K562 (cell line): Measurements from ENCODE around the gene RBKS. TPM values are rescaled to one million over a fixed set of nuclear protein-coding genes. Genes with fewer than 3 reads are reported as not detected.

Experiments used
- ATAC-seq: fragments of 200-7000 bp; cut with Tn5 transposase; 3 replicates; pipeline ENCODE4 v1.9.1; 2020; ENCODE audit warnings: moderate library complexity
- BruUV-seq: library from RNA; stranded (reverse); fragments of 400-500 nt; replicated peaks from 2 replicates; lab custom pipeline; 2021; lab: Mats Ljungman, UMichigan
- CTCF ChIA-PET: fragments of 300-600 bp; formaldehyde crosslinking; extraction: SDS; loops from one replicate; lab custom pipeline; 2021; ENCODE audit warnings: low intra/inter-chr PET ratio; lab: Yijun Ruan, JAX
- POLR2A ChIA-PET: fragments of 300-600, 350-650 bp; sonication (Branson Sonifier 250); formaldehyde crosslinking; extraction: SDS; loops from one replicate; lab custom pipeline; 2021; ENCODE audit warnings: antibody characterized with exemption, inconsistent platforms; lab: Yijun Ruan, JAX
- DNase-seq, 4 experiments: peaks; one replicate each; pipeline versions ENCODE4 v3.0.0 to v3.0.0-alpha.2; 2011 to 2018; ENCODE audit warnings: low spot score in 3 of 4, mixed read lengths in 3 of 4; ENCODE audit errors: extremely low read depth in 1 of 4
- FAIRE-seq: peaks from 2 replicates; lab custom pipeline; 2011; peaks lifted over from hg19 to GRCh38; lab: Jason Lieb, UNC
- H2AFZ ChIP-seq: 2 replicates; pipeline ENCODE4 v1.6.0; 2011; ENCODE audit warnings: low read depth, low read length, control low read depth, inconsistent platforms
- H3K27ac ChIP-seq: fragments of 200-600 bp; 3 replicates; pipeline ENCODE4 v1.8.0; 2011; ENCODE audit warnings: low read depth, mild to moderate bottlenecking, control low read depth, inconsistent platforms, low read length, moderate library complexity, mixed read lengths; ENCODE audit errors: extremely low read depth
- H3K27me3 ChIP-seq, 2 experiments: fragments of 300-600 bp in 1 of 2; 2 replicates in 1 of 2; 3 replicates in 1 of 2; pipeline versions ENCODE4 v1.6.0 to v1.8.0; 2011; ENCODE audit warnings: inconsistent platforms in 2 of 2, low read length in 2 of 2, mild to moderate bottlenecking in 1 of 2, mixed read lengths in 1 of 2, moderate library complexity in 1 of 2; ENCODE audit not compliant: control insufficient read depth in 2 of 2, insufficient read depth in 2 of 2
- H3K36me3 ChIP-seq: fragments of 300-600 bp; 3 replicates; pipeline ENCODE4 v1.8.0; 2011; ENCODE audit warnings: mild to moderate bottlenecking, low read length, inconsistent platforms; ENCODE audit not compliant: control insufficient read depth, insufficient read depth
- H3K4me1 ChIP-seq, 2 experiments: fragments of 200-600 bp in 1 of 2; replicated peaks in 1 of 2; 2 replicates in 1 of 2; 3 replicates in 1 of 2; pipeline versions ENCODE4 v1.5.1 to v1.8.0; 2011; ENCODE audit warnings: inconsistent platforms in 2 of 2, low read length in 2 of 2, mild to moderate bottlenecking in 1 of 2, mixed read lengths in 1 of 2, moderate library complexity in 1 of 2; ENCODE audit not compliant: control insufficient read depth in 2 of 2, insufficient read depth in 2 of 2
- H3K4me2 ChIP-seq: 2 replicates; pipeline ENCODE4 v1.6.1; 2011; ENCODE audit warnings: low read length, control low read depth, inconsistent platforms, mixed read lengths; ENCODE audit not compliant: insufficient read depth
- H3K4me3 ChIP-seq: fragments of 200-600 bp; sonication (generic), shearing (Covaris generic); 2 replicates; pipeline ENCODE4 v1.5.1; 2016; ENCODE audit warnings: control low read depth, inconsistent platforms
- H3K79me2 ChIP-seq: fragments of 200-600 bp; 3 replicates; pipeline ENCODE4 v1.8.0; 2011; ENCODE audit warnings: low read length, inconsistent platforms; ENCODE audit not compliant: control insufficient read depth, insufficient read depth
- H3K9ac ChIP-seq, 2 experiments: 2 replicates each; pipeline versions ENCODE4 v1.6.0 to v1.6.1; 2011; ENCODE audit warnings: low read depth in 2 of 2, low read length in 2 of 2, control low read depth in 1 of 2, inconsistent platforms in 1 of 2, mild to moderate bottlenecking in 1 of 2, mixed read lengths in 1 of 2; ENCODE audit not compliant: insufficient read depth in 1 of 2
- H3K9me1 ChIP-seq: one replicate; pipeline ENCODE4 v1.6.0; 2011; ENCODE audit warnings: inconsistent platforms, mild to moderate bottlenecking, low read length, moderate library complexity; ENCODE audit not compliant: control insufficient read depth, insufficient read depth
- H3K9me3 ChIP-seq: replicated peaks from 2 replicates; pipeline ENCODE4 v1.5.1; 2011; ENCODE audit warnings: low read depth, low read length, inconsistent platforms; ENCODE audit not compliant: control insufficient read depth, insufficient read depth
- H4K20me1 ChIP-seq: replicated peaks from 2 replicates; pipeline ENCODE4 v1.6.1; 2011; ENCODE audit warnings: low read length, inconsistent platforms, mixed read lengths; ENCODE audit not compliant: control insufficient read depth, insufficient read depth
- BRD4 ChIP-seq: fragments of 200-600 bp; sonication (generic); IDR thresholded peaks from 2 replicates; pipeline ENCODE4 v1.6.1; 2017; ENCODE audit warnings: inconsistent platforms
- CXXC5 ChIP-seq: fragments of 250-450 bp; sonication (Bioruptor Pico); IDR thresholded peaks from 2 replicates; pipeline ENCODE4 v1.8.0; 2022; ENCODE audit warnings: inconsistent platforms, mild to moderate bottlenecking, moderate library complexity
- EGR1 ChIP-seq: fragments of 450-650 bp; conservative IDR thresholded peaks from 2 replicates; pipeline ENCODE4 v1.6.1; 2017; ENCODE audit warnings: mild to moderate bottlenecking
- ERF ChIP-seq: fragments of 450-650 bp; formaldehyde crosslinking; IDR thresholded peaks from 2 replicates; pipeline ENCODE4 v1.4.0; 2020; ENCODE audit warnings: mild to moderate bottlenecking, mixed read lengths
- MYC ChIP-seq, 2 experiments: fragments of 250-450 bp in 1 of 2; sonication (Bioruptor Pico) in 1 of 2; IDR thresholded peaks; 2 replicates each; pipeline versions ENCODE4 v1.5.1 to v1.6.1; 2012 to 2021; ENCODE audit warnings: low read depth in 2 of 2, borderline replicate concordance in 1 of 2, improper control_type of control experiment in 1 of 2, low read length in 1 of 2, mild to moderate bottlenecking in 1 of 2, moderate library complexity in 1 of 2
- NFRKB ChIP-seq: fragments of 450-650 bp; IDR thresholded peaks from 2 replicates; pipeline ENCODE4 v1.6.1; 2016; ENCODE audit warnings: low read depth
- NR2C2 ChIP-seq, 2 experiments: fragments of 200-800 bp in 1 of 2; sonication (Bioruptor generic) in 1 of 2; sonication (generic) in 1 of 2; formaldehyde crosslinking in 1 of 2; IDR thresholded peaks; 2 replicates each; pipeline versions ENCODE4 v1.6.1 to v1.8.0; 2016 to 2022; ENCODE audit warnings: mild to moderate bottlenecking in 1 of 2, missing compliant biosample characterization in 1 of 2, missing genetic modification characterization in 1 of 2, missing genetic modification reagents in 1 of 2
- NR3C1 ChIP-seq: sonication (generic); formaldehyde crosslinking; IDR thresholded peaks from 2 replicates; pipeline ENCODE4 v1.8.1; 2022; ENCODE audit warnings: missing genetic modification reagents
- SIN3A ChIP-seq, 2 experiments: fragments of 150-350 bp in 1 of 2; IDR thresholded peaks; 2 replicates each; pipeline ENCODE4 v1.6.1; 2011 to 2016; ENCODE audit warnings: borderline replicate concordance in 2 of 2, low read depth in 2 of 2, low read length in 2 of 2, mild to moderate bottlenecking in 2 of 2, moderate library complexity in 2 of 2; ENCODE audit not compliant: control insufficient read depth in 1 of 2
- SIRT6 ChIP-seq: IDR thresholded peaks from one replicate; pipeline ENCODE4 v1.6.1; 2012; ENCODE audit warnings: low read depth, mild to moderate bottlenecking, control low read depth, inconsistent platforms, low read length, moderate library complexity
- TGIF2 ChIP-seq: sonication (generic); formaldehyde crosslinking; IDR thresholded peaks from 2 replicates; pipeline ENCODE4 v1.8.1; 2022; ENCODE audit warnings: mild to moderate bottlenecking, missing genetic modification reagents, moderate library complexity
- ZBTB17 ChIP-seq: fragments of 450-650 bp; formaldehyde crosslinking; IDR thresholded peaks from 2 replicates; pipeline ENCODE4 v1.4.0; 2020; ENCODE audit warnings: mild to moderate bottlenecking
- WGBS: fragments of 100-300 bp; shearing (Covaris generic); methylation state at CpG from one replicate; pipeline ENCODE4 v1.1.6; 2016; ENCODE audit warnings: low coverage, mixed read lengths; ENCODE audit not compliant: insufficient coverage; ENCODE audit errors: missing lambda C conversion rate; 5-methylcytosine and 5-hydroxymethylcytosine counted together
- in situ Hi-C: fragments of 300-500 bp; cut with MboI; formaldehyde crosslinking; loops from 4 replicates; pipeline ENCODE4 v1.15.0; 2018; ENCODE audit warnings: inconsistent platforms, mixed read lengths
- intact Hi-C: fragments of 100-400 bp; cut with micrococcal nuclease; formaldehyde crosslinking; loops from 2 replicates; pipeline ENCODE4 v1.14.2; 2022
- polyA plus RNA-seq, 8 experiments: library from polyadenylated mRNA; depleted of rRNA in 4 of 8; stranded (reverse) in 5 of 8; unstranded in 3 of 8; fragments of >200 nt; fragmentation: Nextera tagmentation in 2 of 8; fragmentation: Illumina TruSeq in 1 of 8; extraction: Ambion mirVana in 2 of 8; extraction: Trizol in 1 of 8; gene quantifications; 2 replicates each; pipeline versions ENCODE4 v1.2.1 to v1.2.3, GENCODE V29; 2011 to 2014; ENCODE audit warnings: inconsistent platforms in 1 of 8, missing spikeins in 1 of 8
- total RNA-seq, 7 experiments: library from RNA; depleted of rRNA in 6 of 7; stranded (reverse); fragments of >200 nt in 6 of 7; fragmentation: Illumina TruSeq in 2 of 7; extraction: Trizol in 2 of 7; gene quantifications; 2 replicates each; pipeline versions ENCODE4 v1.2.1 to v1.2.3, GENCODE V29; 2011 to 2021; ENCODE audit warnings: low replicate concordance in 1 of 7

The RBKS gene
- total and polyA plus RNA-seq, 9 of the 15 experiments (the other 6 are each of a cell fraction or from before 2014, with no cell fraction given): 0.06 to 0.39 (median 0.19) TPM

GRCh38 chr2:27902098-27902497 lies 11.9 kb upstream of the RBKS start (continued):
- no peak for TF ChIP-seq ZBTB17 (CRISPR knock-in tag)
- no peak for TF ChIP-seq SIRT6
- no peak for TF ChIP-seq NR3C1 (CRISPR knock-in tag)
- TF ChIP-seq ERF (CRISPR knock-in tag): no peak
- TF ChIP-seq MYC (IDR thresholded peaks at IDR 0.05; ENCODE audit: low read depth, low read length): no peak
- no peak for TF ChIP-seq MYC (CRISPR knock-in tag; IDR thresholded peaks at IDR 0.05; ENCODE audit: borderline replicate concordance, low read depth)
- TF ChIP-seq BRD4: no peak
- no peak for TF ChIP-seq NFRKB
- TF ChIP-seq NR2C2 (CRISPR knock-in tag; IDR thresholded peaks at IDR 0.05): no peak
- no peak for TF ChIP-seq NR2C2 (tag; IDR thresholded peaks at IDR 0.05)
- no peak for TF ChIP-seq TGIF2 (CRISPR knock-in tag)
- TF ChIP-seq SIN3A (IDR thresholded peaks at IDR 0.05; ENCODE audit: borderline replicate concordance in 2 of 2, control insufficient read depth in 1 of 2, low read depth in 2 of 2, low read length in 2 of 2): no peak

- FAIRE-seq (no peak), ATAC-seq (no peak), DNase-seq (no peak)
- H3K27ac ChIP-seq: no peak overlapping the region
- no peaks in the 10 kb centered on the region; the same call in 2 of the 3 replicates for H3K79me2 ChIP-seq
- 0 out of 2 replicates have a peak, but pooled peaks have one; percentile 12 for TF ChIP-seq EGR1
- TF ChIP-seq CXXC5: no peak
- ChIA-PET CTCF (no interaction called here), POLR2A (no interaction called here)
- in situ Hi-C loops (no loop called here), intact Hi-C loops (no loop called here)
- H3K9me1 ChIP-seq: no peaks in the 10 kb centered on the region
- H4K20me1 ChIP-seq: no peaks in the 10 kb centered on the region
- H3K36me3 ChIP-seq: peaks cover 15% of the 10 kb centered on the region; the same call in 2 of the 3 replicates
- no peak overlapping the region for H2AFZ ChIP-seq
- H3K9me3 ChIP-seq: no peaks in the 10 kb centered on the region
- H3K27me3 ChIP-seq: no peaks in the 10 kb centered on the region
- BruUV-seq: no TSS peak
- H3K9ac ChIP-seq: no peak overlapping the region
- H3K4me3 ChIP-seq: no peak overlapping the region
- no peaks in the 10 kb centered on the region; a peak in 1 of 5 replicates for H3K4me1 ChIP-seq
- H3K4me2 ChIP-seq: no peak overlapping the region
- 56% methylated on average over 1 of the region's 1 CpG for WGBS
Observed at GRCh38 chr2:27901234-27901633, 11.0 kb upstream of the RBKS start.
